K562 (cell line): Measurements from ENCODE around the gene CERCAM.

Source experiments
- FOSL1 ChIP-seq: fragments of 200-800 bp; sonication (Bioruptor generic); conservative IDR thresholded peaks from 2 replicates; pipeline ENCODE4 v1.6.1; 2016; ENCODE audit warnings: missing genetic modification characterization, missing compliant biosample characterization
- KHSRP ChIP-seq: fragments of 450-650 bp; IDR thresholded peaks from 2 replicates; pipeline ENCODE4 v1.6.1; 2017
- MYNN ChIP-seq, 2 experiments: sonication (generic); formaldehyde crosslinking in 1 of 2; IDR thresholded peaks; 2 replicates each; pipeline versions ENCODE4 v1.5.0 to v1.6.1; 2016 to 2020; ENCODE audit warnings: antibody characterized with exemption in 1 of 2, missing genetic modification reagents in 1 of 2
- NFIX ChIP-seq: fragments of 250-450 bp; sonication (Bioruptor Pico); IDR thresholded peaks from 2 replicates; pipeline ENCODE4 v1.4.0; 2020; ENCODE audit warnings: low read depth, mild to moderate bottlenecking, moderate library complexity
- POLR2A ChIP-seq: fragments of 450-650 bp; conservative IDR thresholded peaks from 2 replicates; pipeline ENCODE4 v1.6.1; 2016
- TGIF2 ChIP-seq: sonication (generic); formaldehyde crosslinking; IDR thresholded peaks from 2 replicates; pipeline ENCODE4 v1.8.1; 2022; ENCODE audit warnings: mild to moderate bottlenecking, missing genetic modification reagents, moderate library complexity
- ZNF217 ChIP-seq: sonication (generic); formaldehyde crosslinking; IDR thresholded peaks from 2 replicates; pipeline ENCODE4 v1.8.0; 2022; ENCODE audit warnings: mild to moderate bottlenecking, missing genetic modification reagents
- ZNF766 ChIP-seq: fragments of 200-800 bp; sonication (Bioruptor generic); conservative IDR thresholded peaks from 2 replicates; pipeline ENCODE4 v1.6.1; 2016; ENCODE audit warnings: missing genetic modification characterization, missing compliant biosample characterization
- TF ChIP-seq, protein P1 (sequence below): sonication (generic); formaldehyde crosslinking; IDR thresholded peaks from 2 replicates; pipeline ENCODE4 v1.8.0; 2022; ENCODE audit warnings: mild to moderate bottlenecking, missing genetic modification reagents
- TF ChIP-seq, protein P2 (sequence below): fragments of 450-650 bp; formaldehyde crosslinking; IDR thresholded peaks from 2 replicates; pipeline ENCODE4 v1.4.0; 2022; ENCODE audit warnings: missing genetic modification characterization
- TF ChIP-seq, protein P3 (sequence below), 2 experiments: fragments of 200-800 bp in 1 of 2; sonication (Bioruptor generic) in 1 of 2; sonication (generic) in 1 of 2; formaldehyde crosslinking in 1 of 2; IDR thresholded peaks in 1 of 2; conservative IDR thresholded peaks in 1 of 2; 2 replicates each; pipeline versions ENCODE4 v1.5.0 to v1.6.1; 2016 to 2020; ENCODE audit warnings: missing compliant biosample characterization in 1 of 2, missing genetic modification characterization in 1 of 2, missing genetic modification reagents in 1 of 2

DNA sequence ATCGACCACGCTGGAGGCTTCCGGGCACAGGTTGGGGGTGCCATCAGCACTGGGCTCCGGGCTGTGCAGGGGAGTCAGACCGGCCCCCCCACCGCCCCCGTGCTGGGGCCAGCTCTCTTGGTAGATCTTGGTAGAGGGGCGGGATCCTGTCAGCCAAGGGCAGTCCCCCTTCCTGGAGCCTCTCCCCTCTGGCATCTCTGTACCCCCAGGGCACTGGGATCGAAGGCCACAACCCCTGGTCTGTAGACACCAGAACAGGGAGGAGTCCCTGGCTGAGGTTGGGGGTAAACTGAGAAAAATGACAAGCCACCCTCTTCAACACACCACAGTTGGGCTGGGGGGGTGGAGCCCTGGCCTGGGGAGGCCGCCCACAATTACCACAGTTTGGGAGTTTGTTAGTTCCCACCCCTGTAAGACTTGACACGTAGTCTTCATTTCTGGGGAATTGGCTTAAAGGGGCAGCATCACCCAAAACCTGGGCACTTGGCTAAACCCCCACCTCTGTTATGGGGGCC is 882 bp downstream of the CERCAM start:
- TF ChIP-seq ZNF217 (CRISPR knock-in tag) (no peak), NFIX (CRISPR knock-in tag) (no peak), KHSRP (no peak), ZNF766 (CRISPR knock-in tag) (no peak), TGIF2 (CRISPR knock-in tag) (no peak), FOSL1 (no peak), POLR2A (no peak), MYNN (IDR thresholded peaks at IDR 0.05) (no peak), MYNN (CRISPR knock-in tag; IDR thresholded peaks at IDR 0.05) (no peak)
- TF ChIP-seq, protein P1, sequence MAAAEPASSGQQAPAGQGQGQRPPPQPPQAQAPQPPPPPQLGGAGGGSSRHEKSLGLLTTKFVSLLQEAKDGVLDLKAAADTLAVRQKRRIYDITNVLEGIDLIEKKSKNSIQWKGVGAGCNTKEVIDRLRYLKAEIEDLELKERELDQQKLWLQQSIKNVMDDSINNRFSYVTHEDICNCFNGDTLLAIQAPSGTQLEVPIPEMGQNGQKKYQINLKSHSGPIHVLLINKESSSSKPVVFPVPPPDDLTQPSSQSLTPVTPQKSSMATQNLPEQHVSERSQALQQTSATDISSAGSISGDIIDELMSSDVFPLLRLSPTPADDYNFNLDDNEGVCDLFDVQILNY (CRISPR knock-in tag) = no peak
- TF ChIP-seq, protein P2, sequence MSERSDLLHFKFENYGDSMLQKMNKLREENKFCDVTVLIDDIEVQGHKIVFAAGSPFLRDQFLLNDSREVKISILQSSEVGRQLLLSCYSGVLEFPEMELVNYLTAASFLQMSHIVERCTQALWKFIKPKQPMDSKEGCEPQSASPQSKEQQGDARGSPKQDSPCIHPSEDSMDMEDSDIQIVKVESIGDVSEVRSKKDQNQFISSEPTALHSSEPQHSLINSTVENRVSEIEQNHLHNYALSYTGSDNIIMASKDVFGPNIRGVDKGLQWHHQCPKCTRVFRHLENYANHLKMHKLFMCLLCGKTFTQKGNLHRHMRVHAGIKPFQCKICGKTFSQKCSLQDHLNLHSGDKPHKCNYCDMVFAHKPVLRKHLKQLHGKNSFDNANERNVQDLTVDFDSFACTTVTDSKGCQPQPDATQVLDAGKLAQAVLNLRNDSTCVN (CRISPR knock-in tag) = no peak
- TF ChIP-seq, protein P3, sequence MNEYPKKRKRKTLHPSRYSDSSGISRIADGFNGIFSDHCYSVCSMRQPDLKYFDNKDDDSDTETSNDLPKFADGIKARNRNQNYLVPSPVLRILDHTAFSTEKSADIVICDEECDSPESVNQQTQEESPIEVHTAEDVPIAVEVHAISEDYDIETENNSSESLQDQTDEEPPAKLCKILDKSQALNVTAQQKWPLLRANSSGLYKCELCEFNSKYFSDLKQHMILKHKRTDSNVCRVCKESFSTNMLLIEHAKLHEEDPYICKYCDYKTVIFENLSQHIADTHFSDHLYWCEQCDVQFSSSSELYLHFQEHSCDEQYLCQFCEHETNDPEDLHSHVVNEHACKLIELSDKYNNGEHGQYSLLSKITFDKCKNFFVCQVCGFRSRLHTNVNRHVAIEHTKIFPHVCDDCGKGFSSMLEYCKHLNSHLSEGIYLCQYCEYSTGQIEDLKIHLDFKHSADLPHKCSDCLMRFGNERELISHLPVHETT (CRISPR knock-in tag; conservative IDR thresholded peaks at IDR 0.05 in 1 of 2, IDR thresholded peaks at IDR 0.05 in 1 of 2) = no peak
